Vagina (tissue), 2 donors: ENCODE data around the gene POP7.

Source experiments
- CTCF ChIP-seq, 3 experiments: fragments of 450-650 bp in 2 of 3; fragments of 200-600 bp in 1 of 3; sonication (generic) in 1 of 3; IDR thresholded peaks; one replicate each; pipeline ENCODE4 v1.5.1; 2017 to 2019; ENCODE audit warnings: antibody characterized with exemption in 3 of 3, mild to moderate bottlenecking in 2 of 3, moderate library complexity in 2 of 3
- POLR2A ChIP-seq, 2 donors: fragments of 450-650 bp; IDR thresholded peaks; one replicate each; pipeline ENCODE4 v1.6.1; 2017; ENCODE audit warnings: antibody characterized with exemption in 2 of 2, mild to moderate bottlenecking in 2 of 2, moderate library complexity in 2 of 2
- POLR2AphosphoS5 ChIP-seq, 2 donors: sonication (generic); formaldehyde crosslinking; IDR thresholded peaks; one replicate each; pipeline ENCODE4 v1.9.0; 2017; ENCODE audit warnings: antibody characterized with exemption in 2 of 2, mild to moderate bottlenecking in 2 of 2, low read depth in 1 of 2; ENCODE audit not compliant: insufficient read depth in 1 of 2

DNA sequence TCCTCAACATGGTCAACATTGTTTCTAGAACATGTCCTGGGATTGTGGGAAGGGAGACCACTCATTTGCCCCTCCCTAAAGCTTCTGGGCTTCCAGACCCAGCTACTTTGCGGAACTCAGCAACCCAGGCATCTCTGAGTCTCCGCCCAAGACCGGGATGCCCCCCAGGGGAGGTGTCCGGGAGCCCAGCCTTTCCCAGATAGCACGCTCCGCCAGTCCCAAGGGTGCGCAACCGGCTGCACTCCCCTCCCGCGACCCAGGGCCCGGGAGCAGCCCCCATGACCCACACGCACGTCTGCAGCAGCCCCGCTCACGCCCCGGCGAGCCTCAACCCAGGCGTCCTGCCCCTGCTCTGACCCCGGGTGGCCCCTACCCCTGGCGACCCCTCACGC, 14.4 kb downstream of the POP7 start, which contains the start of gene EPO:
- no peak for TF ChIP-seq CTCF (IDR thresholded peaks at IDR 0.05)
- no peak for TF ChIP-seq POLR2A (IDR thresholded peaks at IDR 0.05)
- TF ChIP-seq POLR2AphosphoS5 (IDR thresholded peaks at IDR 0.05; ENCODE audit: insufficient read depth in 1 of 2, low read depth in 1 of 2), result no peak
